HG02884 (cell line): ENCODE results near the gene CSAG1.
"Not testable (repeated sequence)": the region's sequence is repeated elsewhere in the genome, so short reads cannot be mapped to it uniquely, and the experiment has no call there.

Source experiments
- ATAC-seq: cut with Tn5 transposase; IDR thresholded peaks from one replicate; pipeline ENCODE4 v1.9.1; 2021; ENCODE audit warnings: mild to moderate bottlenecking, moderate library complexity; ENCODE audit not compliant: unreplicated experiment

Gene CSAG1, protein sequence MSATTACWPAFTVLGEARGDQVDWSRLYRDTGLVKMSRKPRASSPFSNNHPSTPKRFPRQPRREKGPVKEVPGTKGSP

DNA sequence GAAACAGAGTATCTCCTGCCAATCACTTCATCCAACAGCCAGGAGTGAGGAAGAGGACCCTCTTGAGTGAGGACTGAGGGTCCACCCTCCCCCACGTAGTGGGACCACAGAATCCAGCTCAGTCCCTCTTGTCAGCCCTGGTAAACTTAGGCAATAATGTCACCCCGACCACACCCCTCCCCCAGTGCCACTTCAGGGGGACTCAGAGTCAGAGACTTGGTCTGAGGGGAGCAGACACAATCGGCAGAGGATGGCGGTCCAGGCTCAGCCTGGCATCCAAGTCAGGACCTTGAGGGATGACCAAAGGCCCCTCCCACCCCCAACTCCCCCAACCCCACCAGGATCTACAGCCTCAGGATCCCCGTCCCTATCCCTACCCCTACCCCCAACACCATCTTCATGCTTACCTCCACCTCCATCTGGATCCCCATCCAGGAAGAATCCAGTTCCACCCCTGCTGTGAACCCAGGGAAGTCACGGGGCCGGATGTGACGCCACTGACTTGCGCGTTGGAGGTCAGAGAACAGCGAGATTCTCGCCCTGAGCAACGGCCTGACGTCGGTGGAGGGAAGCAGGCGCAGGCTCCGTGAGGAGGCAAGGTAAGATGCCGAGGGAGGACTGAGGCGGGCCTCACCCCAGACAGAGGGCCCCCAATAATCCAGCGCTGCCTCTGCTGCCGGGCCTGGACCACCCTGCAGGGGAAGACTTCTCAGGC lies at the start of gene CSAG1, which contains the start of gene MAGEA12:
Gene CSAG1, minus strand, starts transcription at position 461 of the 715 bp plus-strand sequence. CDS start 1,261 bp downstream, outside the sequence.
Gene MAGEA12, plus strand, starts transcription at position 497 of the 715 bp plus-strand sequence. CDS start 2,405 bp downstream, outside the sequence.
- no peak for ATAC-seq

DNA sequence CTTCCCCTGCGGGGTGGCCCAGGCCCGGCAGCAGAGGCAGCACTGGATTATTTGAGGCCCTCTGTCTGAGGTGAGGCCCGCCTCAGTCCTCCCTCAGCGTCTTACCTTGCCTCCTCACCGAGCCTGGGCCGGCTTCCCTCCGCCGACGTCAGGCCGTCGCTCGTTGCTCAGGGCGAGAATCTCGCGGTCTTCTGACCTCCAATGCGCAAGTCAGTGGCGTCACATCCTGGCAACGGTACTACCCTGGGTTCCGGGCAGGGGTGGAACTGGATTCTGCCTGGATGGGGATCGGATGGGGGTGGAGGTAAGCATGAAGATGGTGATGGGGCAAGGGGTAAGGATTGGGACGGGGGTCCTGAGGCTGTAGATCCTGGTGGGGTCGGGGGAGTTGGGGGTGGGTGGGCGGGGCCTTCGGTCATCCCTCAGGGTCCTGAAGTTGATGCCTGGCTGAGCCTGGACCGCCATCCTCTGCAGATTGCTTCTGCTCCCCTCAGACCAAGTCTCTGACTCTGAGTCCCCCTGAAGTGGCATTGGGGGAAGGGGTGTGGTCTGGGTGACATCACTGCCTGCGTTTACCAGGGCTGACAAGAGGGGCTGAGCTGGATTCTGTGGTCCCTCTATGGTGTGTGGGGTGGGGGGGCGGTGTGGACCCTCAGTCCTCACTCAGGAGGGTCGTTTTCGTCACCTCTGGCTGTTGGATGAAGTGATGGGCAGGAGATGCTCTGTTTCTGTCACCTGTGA lies 36.2 kb upstream of the CSAG1 start, which contains the start of gene MAGEA6:
Gene MAGEA6, minus strand, starts transcription at position 141 of the 741 bp plus-strand sequence. CDS start 2,039 bp downstream, outside the sequence.
- ATAC-seq, result not testable (repeated sequence)

DNA sequence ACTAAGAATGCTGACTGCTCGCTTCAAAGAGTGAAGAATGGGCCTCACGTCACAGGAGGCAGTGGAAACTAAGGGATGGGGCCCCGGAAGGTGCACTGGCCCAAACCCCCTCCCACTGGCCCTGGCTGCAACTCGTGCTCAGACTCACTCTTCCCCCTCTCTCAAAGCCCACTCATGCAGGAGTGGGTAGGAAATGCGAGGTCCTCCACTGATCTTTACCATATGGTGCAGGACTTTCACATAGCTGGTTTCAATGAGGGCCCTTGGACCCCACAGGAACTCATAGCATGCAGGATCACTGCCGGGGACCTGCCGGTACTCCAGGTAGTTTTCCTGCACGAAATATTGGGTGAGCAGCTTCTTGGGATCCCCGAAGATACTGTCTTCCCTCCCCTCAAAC lies 33.0 kb upstream of the CSAG1 start:
- ATAC-seq, result not testable (repeated sequence)

DNA sequence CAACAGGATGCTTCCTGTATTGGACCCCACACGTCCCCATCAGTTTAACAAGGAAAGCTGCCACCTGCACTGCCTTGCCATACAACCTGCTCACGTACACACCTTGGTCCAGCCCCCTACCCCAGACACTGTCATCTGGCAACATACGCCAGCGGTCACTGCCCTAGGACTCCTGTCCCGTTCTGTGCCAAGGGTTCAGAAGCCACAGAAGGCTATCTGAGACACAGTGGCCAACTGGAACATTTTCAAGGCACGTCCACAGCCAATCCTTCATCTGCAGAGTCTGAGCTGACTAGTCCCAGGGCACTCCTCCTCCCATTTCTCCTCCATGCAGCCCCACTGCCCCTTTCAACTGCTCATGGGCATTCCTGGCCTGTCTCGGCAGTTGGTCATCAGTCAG lies 28.1 kb upstream of the CSAG1 start:
- not testable (repeated sequence) for ATAC-seq

DNA sequence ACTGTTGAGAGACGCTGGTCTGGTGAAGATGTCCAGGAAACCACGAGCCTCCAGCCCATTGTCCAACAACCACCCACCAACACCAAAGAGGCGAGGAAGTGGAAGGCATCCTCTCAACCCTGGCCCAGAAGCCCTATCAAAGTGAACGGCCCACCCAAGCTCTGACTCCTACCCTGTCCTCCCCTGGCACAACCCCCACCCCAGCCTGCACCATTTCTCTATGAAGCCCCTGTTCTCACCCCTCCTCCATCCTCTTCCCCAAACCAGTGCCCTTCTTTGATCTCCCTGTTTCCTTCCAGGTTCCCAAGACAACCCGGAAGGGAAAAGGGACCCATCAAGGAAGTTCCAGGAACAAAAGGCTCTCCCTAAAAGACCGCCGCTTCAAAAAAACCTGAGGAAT lies 26.0 kb upstream of the CSAG1 start:
- not testable (repeated sequence) for ATAC-seq

DNA sequence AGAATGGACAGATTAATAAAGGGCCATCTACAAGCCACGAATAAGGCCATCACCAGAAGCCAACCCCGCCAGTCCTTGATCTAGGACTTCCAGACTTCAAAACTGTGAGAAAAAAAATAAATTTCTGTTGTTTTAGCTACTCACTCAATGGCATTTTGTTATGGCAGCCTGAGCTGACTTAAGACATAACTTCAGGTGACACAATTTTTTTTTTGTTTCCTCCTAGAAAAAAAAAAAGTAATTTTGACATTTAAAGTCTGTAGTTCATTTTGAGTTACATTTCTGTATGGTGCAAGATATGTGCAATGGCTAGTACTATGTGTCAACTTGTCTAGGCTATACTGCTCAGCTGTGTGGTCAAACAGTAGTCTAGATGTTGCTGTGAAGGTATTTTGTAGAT lies 25.4 kb upstream of the CSAG1 start, which contains the start of gene CSAG3:
Gene CSAG3, plus strand, starts transcription at position 301 of the 400 bp plus-strand sequence.
- not testable (repeated sequence) for ATAC-seq

DNA sequence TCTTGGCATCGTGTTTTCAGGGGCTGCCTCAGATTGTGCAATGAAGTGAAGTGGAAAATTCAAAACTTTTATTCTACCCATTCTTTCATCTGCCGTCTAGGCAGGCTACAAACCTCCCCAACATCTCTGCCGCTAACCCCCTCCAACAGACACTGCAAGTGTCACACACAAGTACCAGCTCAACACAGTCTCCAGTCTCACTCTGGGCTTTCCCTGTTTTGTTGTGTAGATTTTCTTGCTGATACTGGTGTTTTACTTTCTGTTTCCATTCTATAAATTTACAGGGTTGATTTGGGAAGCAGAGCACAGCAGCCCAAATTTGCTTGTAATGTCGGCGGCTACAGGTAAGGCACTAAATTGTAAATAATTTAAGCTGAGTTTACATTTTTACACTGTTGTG lies 21.4 kb upstream of the CSAG1 start:
- ATAC-seq, result not testable (repeated sequence)

DNA sequence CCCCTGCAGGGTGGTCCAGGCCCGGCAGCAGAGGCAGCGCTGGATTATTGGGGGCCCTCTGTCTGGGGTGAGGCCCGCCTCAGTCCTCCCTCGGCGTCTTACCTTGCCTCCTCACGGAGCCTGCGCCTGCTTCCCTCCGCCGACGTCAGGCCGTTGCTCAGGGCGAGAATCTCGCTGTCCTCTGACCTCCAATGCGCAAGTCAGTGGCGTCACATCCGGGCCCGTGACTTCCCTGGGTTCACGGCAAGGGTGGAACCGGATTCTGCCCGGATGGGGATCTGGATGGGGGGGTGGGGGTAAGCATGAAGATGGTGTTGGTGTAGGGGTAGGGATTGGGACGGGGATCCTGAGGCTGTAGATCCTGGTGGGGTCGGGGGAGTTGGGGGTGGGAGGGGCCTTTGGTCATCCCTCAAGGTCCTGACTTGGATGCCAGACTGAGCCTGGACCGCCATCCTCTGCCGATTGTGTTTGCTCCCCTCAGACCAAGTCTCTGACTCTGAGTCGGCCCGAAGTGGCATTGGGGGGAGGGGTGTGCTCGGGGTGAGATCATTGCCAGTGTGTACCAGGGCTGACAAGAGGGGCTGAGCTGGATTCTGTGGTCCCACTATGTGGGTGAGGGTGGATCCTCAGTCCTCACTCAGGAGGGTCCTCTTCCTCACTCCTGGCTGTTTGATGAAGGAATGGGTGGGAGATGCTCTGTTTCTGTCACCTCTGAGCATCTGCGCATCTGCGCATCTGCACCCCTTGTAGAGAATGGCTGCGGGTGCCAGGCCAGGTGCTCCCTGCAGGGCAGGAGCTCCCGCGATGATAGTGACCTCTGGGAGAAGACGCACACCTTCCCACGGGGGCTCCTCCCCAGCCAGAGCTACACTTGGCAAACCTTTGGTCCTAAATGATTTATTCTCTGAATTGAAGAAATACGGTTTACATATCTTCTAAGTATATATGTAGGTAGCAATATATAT lies 20.4 kb upstream of the CSAG1 start, which contains the start of gene MAGEA2:
Gene MAGEA2, minus strand, starts transcription at position 157 of the 965 bp plus-strand sequence. CDS start 2,479 bp downstream, outside the sequence.
- ATAC-seq, result not testable (repeated sequence)

DNA sequence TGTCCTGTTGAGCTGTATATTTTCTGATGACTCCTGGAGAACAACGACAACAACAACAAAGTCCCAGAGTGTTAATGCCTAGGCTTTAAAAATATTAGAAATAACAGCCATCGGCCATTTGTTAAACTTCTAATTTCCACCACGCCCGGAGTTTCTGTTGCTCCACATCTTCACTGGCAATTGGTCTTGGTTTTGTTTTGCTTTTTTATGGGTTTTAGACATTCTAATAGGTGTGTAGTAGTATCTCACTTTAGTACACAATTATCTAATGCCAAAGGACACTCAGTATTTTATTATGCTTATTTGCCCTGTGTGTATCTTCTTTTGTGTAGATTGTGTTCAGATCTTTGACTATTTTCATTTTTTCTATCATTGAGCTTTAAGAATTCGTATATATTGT lies 5.0 kb upstream of the CSAG1 start:
- ATAC-seq, result no peak

DNA sequence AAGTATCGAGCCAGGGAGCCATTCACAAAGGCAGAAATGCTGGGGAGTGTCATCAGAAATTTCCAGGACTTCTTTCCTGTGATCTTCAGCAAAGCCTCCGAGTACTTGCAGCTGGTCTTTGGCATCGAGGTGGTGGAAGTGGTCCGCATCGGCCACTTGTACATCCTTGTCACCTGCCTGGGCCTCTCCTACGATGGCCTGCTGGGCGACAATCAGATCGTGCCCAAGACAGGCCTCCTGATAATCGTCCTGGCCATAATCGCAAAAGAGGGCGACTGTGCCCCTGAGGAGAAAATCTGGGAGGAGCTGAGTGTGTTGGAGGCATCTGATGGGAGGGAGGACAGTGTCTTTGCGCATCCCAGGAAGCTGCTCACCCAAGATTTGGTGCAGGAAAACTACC lies 3.0 kb upstream of the CSAG1 start:
- not testable (repeated sequence) for ATAC-seq

DNA sequence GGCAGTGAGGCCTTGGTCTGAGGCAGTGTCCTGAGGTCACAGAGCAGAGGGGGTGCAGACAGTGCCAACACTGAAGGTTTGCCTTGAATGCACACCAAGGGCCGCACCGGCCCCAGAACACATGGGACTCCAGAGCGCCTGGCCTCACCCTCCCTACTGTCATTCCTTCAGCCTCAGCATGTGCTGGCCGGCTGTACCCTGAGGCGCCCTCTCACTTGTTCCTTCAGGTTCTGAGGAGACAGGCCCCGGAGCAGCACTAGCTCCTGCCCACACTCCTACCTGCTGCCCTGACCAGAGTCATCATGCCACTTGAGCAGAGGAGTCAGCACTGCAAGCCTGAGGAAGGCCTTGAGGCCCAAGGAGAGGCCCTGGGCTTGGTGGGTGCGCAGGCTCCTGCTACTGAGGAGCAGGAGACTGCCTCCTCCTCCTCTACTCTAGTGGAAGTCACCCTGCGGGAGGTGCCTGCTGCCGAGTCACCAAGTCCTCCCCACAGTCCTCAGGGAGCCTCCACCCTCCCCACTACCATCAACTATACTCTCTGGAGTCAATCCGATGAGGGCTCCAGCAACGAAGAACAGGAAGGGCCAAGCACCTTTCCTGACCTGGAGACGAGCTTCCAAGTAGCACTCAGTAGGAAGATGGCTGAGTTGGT lies 2.5 kb upstream of the CSAG1 start:
- no peak for ATAC-seq

DNA sequence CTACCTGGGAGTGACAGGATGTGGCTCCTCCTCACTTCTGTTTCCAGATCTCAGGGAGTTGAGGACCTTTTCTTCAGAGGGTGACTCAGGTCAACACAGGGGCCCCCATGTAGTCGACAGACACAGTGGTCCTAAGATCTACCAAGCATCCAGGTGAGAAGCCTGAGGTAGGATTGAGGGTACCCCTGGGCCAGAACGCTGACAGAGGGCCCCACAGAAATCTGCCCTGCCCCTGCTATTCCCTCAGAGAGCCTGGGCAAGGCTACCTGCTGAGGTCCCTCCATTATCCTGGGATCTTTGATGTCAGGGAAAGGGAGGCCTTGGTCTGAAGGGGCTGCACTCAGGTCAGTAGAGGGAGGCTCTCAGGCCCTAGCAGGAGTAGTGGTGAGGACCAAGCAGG lies 1.6 kb upstream of the CSAG1 start:
- no peak for ATAC-seq

DNA sequence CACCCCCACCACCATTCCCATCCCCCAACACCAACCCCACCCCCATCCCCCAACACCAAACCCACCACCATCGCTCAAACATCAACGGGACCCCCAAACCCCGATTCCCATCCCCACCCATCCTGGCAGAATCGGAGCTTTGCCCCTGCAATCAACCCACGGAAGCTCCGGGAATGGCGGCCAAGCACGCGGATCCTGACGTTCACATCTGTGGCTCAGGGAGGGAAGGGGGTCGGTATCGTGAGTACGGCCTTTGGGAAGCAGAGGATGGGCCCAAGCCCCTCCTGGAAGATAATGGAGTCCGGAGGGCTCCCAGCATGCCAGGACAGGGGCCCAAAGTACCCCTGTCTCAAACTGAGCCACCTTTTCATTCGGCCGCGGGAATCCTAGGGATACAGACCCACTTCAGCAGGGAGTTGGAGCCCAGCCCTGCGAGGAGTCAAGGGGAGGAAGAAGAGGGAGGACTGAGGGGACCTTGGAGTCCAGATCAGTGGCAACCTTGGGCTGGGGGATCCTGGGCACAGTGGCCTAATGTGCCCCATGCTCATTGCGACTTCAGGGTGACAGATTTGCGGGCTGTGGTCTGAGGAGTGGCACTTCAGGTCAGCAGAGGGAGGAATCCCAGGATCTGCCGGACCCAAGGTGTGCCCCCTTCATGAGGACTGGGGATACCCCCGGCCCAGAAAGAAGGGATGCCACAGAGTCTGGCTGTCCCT lies 780 bp upstream of the CSAG1 start:
- ATAC-seq, result not testable (repeated sequence)

DNA sequence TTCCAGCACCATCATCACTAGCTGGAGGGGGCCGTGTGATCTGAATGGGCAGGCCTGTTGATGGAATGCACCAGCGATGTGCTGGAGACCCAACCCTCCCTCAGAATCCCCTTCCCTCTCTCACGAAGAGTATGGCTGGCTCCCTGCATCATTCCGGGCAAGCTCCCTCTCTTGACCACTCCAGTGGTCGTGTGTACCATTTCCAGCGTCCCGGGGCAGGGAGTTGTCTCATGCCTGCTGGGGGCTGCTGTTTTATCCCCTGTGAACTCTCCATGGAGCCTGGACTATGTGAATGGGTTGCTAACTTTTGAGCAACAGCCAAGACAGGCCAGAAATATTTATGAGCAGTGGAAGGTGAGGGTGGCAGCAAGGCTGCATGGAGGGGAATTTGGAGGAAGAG lies 8.1 kb downstream of the CSAG1 start:
- no peak for ATAC-seq

DNA sequence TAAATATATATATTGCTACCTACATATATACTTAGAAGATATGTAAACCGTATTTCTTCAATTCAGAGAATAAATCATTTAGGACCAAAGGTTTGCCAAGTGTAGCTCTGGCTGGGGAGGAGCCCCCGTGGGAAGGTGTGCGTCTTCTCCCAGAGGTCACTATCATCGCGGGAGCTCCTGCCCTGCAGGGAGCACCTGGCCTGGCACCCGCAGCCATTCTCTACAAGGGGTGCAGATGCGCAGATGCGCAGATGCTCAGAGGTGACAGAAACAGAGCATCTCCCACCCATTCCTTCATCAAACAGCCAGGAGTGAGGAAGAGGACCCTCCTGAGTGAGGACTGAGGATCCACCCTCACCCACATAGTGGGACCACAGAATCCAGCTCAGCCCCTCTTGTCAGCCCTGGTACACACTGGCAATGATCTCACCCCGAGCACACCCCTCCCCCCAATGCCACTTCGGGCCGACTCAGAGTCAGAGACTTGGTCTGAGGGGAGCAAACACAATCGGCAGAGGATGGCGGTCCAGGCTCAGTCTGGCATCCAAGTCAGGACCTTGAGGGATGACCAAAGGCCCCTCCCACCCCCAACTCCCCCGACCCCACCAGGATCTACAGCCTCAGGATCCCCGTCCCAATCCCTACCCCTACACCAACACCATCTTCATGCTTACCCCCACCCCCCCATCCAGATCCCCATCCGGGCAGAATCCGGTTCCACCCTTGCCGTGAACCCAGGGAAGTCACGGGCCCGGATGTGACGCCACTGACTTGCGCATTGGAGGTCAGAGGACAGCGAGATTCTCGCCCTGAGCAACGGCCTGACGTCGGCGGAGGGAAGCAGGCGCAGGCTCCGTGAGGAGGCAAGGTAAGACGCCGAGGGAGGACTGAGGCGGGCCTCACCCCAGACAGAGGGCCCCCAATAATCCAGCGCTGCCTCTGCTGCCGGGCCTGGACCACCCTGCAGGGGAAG lies 19.4 kb downstream of the CSAG1 start, which contains the start of gene MAGEA2B:
Gene MAGEA2B, plus strand, starts transcription at position 814 of the 973 bp plus-strand sequence. CDS start 2,479 bp downstream, outside the sequence.
- ATAC-seq, result not testable (repeated sequence)

DNA sequence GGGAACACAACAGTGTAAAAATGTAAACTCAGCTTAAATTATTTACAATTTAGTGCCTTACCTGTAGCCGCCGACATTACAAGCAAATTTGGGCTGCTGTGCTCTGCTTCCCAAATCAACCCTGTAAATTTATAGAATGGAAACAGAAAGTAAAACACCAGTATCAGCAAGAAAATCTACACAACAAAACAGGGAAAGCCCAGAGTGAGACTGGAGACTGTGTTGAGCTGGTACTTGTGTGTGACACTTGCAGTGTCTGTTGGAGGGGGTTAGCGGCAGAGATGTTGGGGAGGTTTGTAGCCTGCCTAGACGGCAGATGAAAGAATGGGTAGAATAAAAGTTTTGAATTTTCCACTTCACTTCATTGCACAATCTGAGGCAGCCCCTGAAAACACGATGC lies 20.3 kb downstream of the CSAG1 start:
- ATAC-seq, result not testable (repeated sequence)

DNA sequence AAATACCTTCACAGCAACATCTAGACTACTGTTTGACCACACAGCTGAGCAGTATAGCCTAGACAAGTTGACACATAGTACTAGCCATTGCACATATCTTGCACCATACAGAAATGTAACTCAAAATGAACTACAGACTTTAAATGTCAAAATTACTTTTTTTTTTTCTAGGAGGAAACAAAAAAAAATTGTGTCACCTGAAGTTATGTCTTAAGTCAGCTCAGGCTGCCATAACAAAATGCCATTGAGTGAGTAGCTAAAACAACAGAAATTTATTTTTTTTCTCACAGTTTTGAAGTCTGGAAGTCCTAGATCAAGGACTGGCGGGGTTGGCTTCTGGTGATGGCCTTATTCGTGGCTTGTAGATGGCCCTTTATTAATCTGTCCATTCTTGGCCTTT lies 24.3 kb downstream of the CSAG1 start, which contains the start of gene CSAG2:
Gene CSAG2, minus strand, starts transcription at position 101 of the 400 bp plus-strand sequence. CDS start 161 bp downstream, outside the sequence.
- ATAC-seq, result not testable (repeated sequence)

DNA sequence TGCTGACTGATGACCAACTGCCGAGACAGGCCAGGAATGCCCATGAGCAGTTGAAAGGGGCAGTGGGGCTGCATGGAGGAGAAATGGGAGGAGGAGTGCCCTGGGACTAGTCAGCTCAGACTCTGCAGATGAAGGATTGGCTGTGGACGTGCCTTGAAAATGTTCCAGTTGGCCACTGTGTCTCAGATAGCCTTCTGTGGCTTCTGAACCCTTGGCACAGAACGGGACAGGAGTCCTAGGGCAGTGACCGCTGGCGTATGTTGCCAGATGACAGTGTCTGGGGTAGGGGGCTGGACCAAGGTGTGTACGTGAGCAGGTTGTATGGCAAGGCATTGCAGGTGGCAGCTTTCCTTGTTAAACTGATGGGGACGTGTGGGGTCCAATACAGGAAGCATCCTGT lies 27.0 kb downstream of the CSAG1 start:
- not testable (repeated sequence) for ATAC-seq
